Osteoblast (primary cell): ENCODE data around the gene VAPA. TPM values are rescaled to one million over a fixed set of nuclear protein-coding genes. Genes with fewer than 3 reads are reported as not detected.

Source experiments
- DNase-seq: peaks from one replicate; pipeline ENCODE4 v3.0.0; 2011; ENCODE audit warnings: low spot score, mixed read lengths; ENCODE audit not compliant: insufficient read length; ENCODE audit errors: missing footprints
- H2AFZ ChIP-seq: 2 replicates; pipeline ENCODE4 v1.6.0; 2011; ENCODE audit warnings: mild to moderate bottlenecking, low read length
- H3K27ac ChIP-seq: 2 replicates; pipeline ENCODE4 v1.5.1; 2011; ENCODE audit warnings: mild to moderate bottlenecking, low read depth, low read length, moderate library complexity
- H3K27me3 ChIP-seq: 2 replicates; pipeline ENCODE4 v1.6.0; 2012; ENCODE audit warnings: mild to moderate bottlenecking, control low read depth, inconsistent platforms, low read length, moderate library complexity; ENCODE audit not compliant: insufficient read depth
- H3K36me3 ChIP-seq: 2 replicates; pipeline ENCODE4 v1.5.1; 2011; ENCODE audit warnings: mild to moderate bottlenecking, low read length, control low read depth, moderate library complexity; ENCODE audit not compliant: insufficient read depth
- H3K4me1 ChIP-seq: 2 replicates; pipeline ENCODE4 v1.5.1; 2011; ENCODE audit warnings: mild to moderate bottlenecking, low read length, control low read depth, moderate library complexity; ENCODE audit not compliant: insufficient read depth
- H3K4me2 ChIP-seq: 2 replicates; pipeline ENCODE4 v1.6.0; 2011; ENCODE audit warnings: mild to moderate bottlenecking, low read length; ENCODE audit not compliant: insufficient read depth
- H3K4me3 ChIP-seq: fragments of 200-600 bp; sonication (generic); 3 replicates; pipeline ENCODE4 v1.5.1; 2012; ENCODE audit warnings: mild to moderate bottlenecking, low read length, inconsistent platforms; ENCODE audit not compliant: insufficient read depth
- H3K79me2 ChIP-seq: 2 replicates; pipeline ENCODE4 v1.6.0; 2012; ENCODE audit warnings: mild to moderate bottlenecking, low read length, control low read depth, inconsistent platforms; ENCODE audit not compliant: insufficient read depth
- H3K9me3 ChIP-seq: 2 replicates; pipeline ENCODE4 v1.5.1; 2011; ENCODE audit warnings: low read depth, low read length, control low read depth
- H4K20me1 ChIP-seq: 2 replicates; pipeline ENCODE4 v1.6.0; 2012; ENCODE audit warnings: mild to moderate bottlenecking, low read length, control low read depth; ENCODE audit not compliant: insufficient read depth
- CTCF ChIP-seq: IDR thresholded peaks from 2 replicates; pipeline ENCODE4 v1.5.1; 2011; ENCODE audit warnings: mild to moderate bottlenecking, low read depth, low read length, moderate library complexity; ENCODE audit errors: extremely low read depth
- total RNA-seq: library from RNA; depleted of rRNA; stranded (reverse); fragments of >200 nt; gene quantifications from 2 replicates; pipeline ENCODE4 v1.2.3, GENCODE V29; 2012

VAPA gene
- total RNA-seq, 1 donor = 316 TPM

- no peaks in the 10 kb centered on the region for H4K20me1 ChIP-seq
- no peak overlapping the region for H2AFZ ChIP-seq
- no peak overlapping the region for H3K27ac ChIP-seq
- H3K4me1 ChIP-seq = no peaks in the 10 kb centered on the region
- no peak for DNase-seq
- no peak overlapping the region for H3K4me2 ChIP-seq
- peaks cover 6% of the 10 kb centered on the region for H3K27me3 ChIP-seq
- TF ChIP-seq CTCF = no peak
- H3K4me3 ChIP-seq = no peak overlapping the region
- H3K79me2 ChIP-seq = no peaks in the 10 kb centered on the region
- H3K36me3 ChIP-seq = no peaks in the 10 kb centered on the region
- H3K9me3 ChIP-seq = no peaks in the 10 kb centered on the region
These were observed 73.5 kb downstream of the VAPA start for GRCh38 chr18:9987345-9987744.

- H3K27me3 ChIP-seq = peaks cover 12% of the 10 kb centered on the region
- TF ChIP-seq CTCF = no peak
- no peaks in the 10 kb centered on the region for H3K36me3 ChIP-seq
- no peak overlapping the region for H3K27ac ChIP-seq
- H3K4me3 ChIP-seq = no peak overlapping the region
- no peaks in the 10 kb centered on the region for H3K4me1 ChIP-seq
- H4K20me1 ChIP-seq = no peaks in the 10 kb centered on the region
- DNase-seq = no peak
- no peaks in the 10 kb centered on the region for H3K9me3 ChIP-seq
- no peak overlapping the region for H3K4me2 ChIP-seq
- H2AFZ ChIP-seq = no peak overlapping the region
- no peaks in the 10 kb centered on the region for H3K79me2 ChIP-seq
These were observed 74.1 kb downstream of the VAPA start for GRCh38 chr18:9987931-9988330.

GRCh38 chr18:9988665-9989064 lies 74.8 kb downstream of the VAPA start:
- Histone ChIP-seq H3K9me3 (no peaks in the 10 kb centered on the region), H3K36me3 (no peaks in the 10 kb centered on the region), H3K27me3 (peaks cover 19% of the 10 kb centered on the region), H3K27ac (no peak overlapping the region), H3K79me2 (no peaks in the 10 kb centered on the region), H4K20me1 (no peaks in the 10 kb centered on the region), H3K4me2 (no peak overlapping the region), H3K4me3 (no peak overlapping the region), H2AFZ (no peak overlapping the region), H3K4me1 (no peaks in the 10 kb centered on the region)
- DNase-seq = no peak
- TF ChIP-seq CTCF = no peak

- no peak for DNase-seq
- H3K27me3 ChIP-seq = peaks cover 19% of the 10 kb centered on the region
- H3K79me2 ChIP-seq = no peaks in the 10 kb centered on the region
- no peak for TF ChIP-seq CTCF
- no peaks in the 10 kb centered on the region for H3K36me3 ChIP-seq
- H3K4me1 ChIP-seq = no peaks in the 10 kb centered on the region
- no peak overlapping the region for H3K27ac ChIP-seq
- H3K4me2 ChIP-seq = no peak overlapping the region
- H3K4me3 ChIP-seq = no peak overlapping the region
- H3K9me3 ChIP-seq = no peaks in the 10 kb centered on the region
- no peaks in the 10 kb centered on the region for H4K20me1 ChIP-seq
- H2AFZ ChIP-seq = no peak overlapping the region
These were observed 75.7 kb downstream of the VAPA start for GRCh38 chr18:9989481-9989880.
